GM19397 (cell line): ENCODE results near the gene EPHA4.
"Not testable (repeated sequence)": the region's sequence is repeated elsewhere in the genome, so short reads cannot be mapped to it uniquely, and the experiment has no call there.

Experiments used
- ATAC-seq: cut with Tn5 transposase; IDR thresholded peaks from one replicate; pipeline ENCODE4 v1.9.1; 2021; ENCODE audit warnings: mild to moderate bottlenecking, moderate library complexity; ENCODE audit not compliant: unreplicated experiment

EPHA4 gene

DNA sequence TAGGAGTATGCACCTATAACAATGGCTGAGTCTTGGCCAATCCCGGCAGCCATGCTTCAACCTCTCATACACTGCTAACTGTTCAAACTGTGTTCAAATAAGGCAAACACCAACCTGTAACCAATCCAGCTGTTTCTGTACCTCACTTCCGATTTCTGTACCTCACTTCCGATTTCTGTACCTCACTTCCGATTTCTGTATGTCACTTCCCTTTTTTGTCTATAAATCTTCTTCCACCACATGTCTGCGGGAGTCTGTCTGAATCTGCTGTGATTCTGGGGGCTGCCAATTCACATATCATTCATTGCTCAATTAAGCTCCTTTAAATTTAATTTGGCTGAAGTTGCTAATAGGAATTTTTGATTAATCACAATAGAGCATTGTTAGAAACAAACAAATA lies 60.8 kb downstream of the EPHA4 start:
- not testable (repeated sequence) for ATAC-seq

DNA sequence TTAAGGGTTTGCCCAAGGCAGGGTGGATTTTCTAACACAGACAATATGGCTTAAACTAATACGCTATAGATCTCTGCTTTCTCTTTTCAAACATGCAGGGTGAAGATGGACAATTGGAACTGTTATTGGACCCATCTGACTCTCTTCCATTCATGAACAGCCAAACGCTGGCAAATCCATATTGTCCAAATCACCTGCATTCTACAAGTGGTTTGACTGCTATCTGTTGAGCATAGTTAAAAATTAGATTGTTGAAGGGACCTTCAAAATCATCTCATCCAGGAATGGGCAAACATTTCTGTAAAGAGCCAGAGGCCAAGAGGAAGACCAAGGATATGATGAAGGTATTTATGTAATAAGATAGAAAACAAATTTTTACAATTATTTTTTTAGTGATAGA lies 65.6 kb downstream of the EPHA4 start:
- ATAC-seq, result no peak

DNA sequence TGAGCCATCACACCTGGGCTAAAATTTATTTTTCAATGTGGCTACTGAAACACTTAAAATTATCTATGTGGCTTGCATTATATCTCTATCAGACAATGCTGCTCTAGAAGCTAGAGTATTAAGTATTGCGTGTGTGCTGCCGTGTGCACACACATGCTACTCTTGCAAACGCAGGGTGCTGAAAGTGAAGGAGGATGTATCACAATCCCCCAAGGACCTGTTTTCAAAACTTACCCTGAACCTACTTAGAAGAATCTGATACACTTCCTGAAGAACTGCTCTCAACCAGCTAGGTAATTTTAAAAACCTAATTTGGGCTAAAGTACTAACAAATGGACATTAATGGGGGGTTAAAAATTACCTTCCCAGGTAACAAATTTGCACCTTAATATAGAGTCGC lies 66.5 kb downstream of the EPHA4 start:
- no peak for ATAC-seq

DNA sequence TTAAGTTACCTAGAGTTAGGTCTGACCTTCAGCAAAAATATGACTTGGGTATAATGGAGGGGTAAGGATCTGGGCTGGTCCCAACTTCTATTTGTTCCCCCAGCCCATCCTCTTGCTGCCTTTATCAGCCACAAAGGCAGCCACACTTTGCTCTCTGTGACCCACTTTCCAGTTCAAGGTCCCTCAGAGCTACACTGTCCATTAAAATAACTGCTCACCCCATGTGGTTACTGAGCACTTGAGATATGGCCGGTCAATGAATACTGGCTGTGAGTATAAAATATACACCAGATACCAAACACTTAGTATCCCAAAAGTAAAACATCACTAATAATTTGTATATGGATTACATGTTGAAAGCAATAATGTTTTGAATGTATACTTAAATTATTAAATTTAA lies 67.2 kb downstream of the EPHA4 start:
- ATAC-seq, result no peak

DNA sequence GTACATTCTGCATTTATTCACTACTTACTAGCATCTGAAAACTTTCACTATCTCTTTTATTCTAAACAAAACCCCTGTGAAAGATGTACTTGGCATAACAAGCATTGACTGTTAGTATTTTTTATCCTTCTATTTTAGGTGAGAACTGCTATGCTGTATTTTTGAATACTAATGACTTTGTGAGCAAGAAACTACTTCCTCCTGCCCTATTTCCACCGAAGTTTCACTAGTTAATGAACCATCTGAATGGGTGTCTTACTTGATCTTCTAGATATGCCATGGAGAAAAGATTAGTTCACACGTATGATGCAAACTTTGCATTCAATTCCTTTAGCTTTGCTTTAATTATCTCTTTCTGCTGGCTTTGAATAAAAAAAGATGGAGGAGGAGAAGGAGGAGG lies 68.1 kb downstream of the EPHA4 start:
- ATAC-seq, result no peak

DNA sequence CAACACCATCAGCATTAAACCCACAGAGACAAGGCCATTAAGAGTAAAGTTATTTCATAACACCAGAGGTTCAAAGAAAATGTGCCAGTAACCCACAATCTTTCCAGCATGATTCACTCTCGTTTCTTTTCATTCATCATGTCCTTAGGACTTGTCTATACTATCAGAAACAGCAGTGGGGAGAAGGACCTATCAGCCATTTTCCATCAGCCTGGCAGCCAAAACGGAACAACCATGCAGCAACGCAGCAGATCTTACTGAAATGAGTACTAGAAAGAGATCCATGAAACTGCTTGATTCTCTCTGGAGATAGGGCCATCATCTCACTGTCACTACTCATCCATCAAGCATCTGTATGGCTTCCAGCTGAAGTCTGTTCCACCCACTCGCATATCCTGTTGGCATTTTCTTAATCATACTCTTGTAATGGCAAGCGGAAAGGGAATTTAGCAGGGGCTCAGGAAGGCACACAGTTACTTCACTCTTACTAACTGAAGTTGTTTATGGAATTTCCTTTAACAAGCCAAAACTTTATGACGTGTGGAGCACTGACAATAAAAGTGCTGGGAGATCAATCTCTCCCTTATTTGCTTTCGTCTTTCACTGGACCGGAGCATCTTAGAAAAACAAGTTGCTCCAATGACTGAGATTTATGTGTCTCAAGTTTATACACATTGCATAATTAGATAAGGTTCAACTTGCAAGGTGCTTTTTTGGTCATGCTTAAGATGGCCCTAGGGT lies 69.7 kb downstream of the EPHA4 start:
- no peak for ATAC-seq

DNA sequence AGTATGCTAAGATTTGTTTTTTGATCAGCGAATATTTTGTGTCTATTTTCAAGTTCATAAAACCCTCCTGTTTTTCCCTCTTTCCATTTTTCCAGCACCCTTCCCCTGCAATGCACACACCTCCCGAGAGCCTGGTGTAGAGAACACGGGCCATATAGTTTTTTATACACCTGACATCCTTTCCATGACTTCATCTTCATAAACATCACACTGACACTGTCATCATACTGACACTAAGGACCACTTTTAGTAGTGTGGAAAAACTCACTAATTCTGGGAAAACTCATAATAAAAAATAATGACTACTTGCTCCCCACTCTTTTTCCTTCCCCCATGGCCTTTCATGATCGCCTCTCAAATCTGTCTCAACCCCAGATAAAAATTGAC lies 70.2 kb downstream of the EPHA4 start:
- no peak for ATAC-seq

DNA sequence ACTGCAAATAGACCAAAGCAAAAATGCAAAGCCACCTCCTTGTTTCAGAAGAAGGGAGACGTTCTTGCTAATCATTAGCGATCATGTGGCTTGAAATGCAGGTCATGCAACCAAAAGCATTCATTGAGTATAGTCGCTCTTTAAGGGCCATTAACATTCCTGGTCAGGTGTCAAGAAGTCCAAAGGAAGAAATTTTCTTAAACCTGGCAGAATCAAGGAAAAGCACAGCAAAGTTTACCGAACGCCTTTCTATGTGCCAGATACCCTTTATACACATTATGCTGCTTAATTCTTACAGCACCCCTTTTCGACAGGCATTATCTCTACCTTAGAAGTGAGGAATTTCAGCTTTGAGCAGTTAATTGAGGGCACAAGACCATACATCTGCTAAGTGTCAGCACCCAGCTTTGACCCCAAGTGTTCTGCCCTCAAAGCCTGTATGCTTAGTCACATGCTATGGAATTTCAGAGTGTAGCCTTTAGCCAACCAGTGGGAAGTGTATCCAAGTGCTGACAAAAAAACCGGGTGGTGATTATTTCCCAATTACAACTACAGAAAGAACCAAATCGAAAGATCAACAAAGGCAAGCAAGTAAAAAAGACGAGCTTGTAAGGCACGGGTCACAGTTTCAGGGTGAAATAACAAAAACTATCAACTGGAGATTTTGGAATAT lies 70.8 kb downstream of the EPHA4 start:
- no peak for ATAC-seq

DNA sequence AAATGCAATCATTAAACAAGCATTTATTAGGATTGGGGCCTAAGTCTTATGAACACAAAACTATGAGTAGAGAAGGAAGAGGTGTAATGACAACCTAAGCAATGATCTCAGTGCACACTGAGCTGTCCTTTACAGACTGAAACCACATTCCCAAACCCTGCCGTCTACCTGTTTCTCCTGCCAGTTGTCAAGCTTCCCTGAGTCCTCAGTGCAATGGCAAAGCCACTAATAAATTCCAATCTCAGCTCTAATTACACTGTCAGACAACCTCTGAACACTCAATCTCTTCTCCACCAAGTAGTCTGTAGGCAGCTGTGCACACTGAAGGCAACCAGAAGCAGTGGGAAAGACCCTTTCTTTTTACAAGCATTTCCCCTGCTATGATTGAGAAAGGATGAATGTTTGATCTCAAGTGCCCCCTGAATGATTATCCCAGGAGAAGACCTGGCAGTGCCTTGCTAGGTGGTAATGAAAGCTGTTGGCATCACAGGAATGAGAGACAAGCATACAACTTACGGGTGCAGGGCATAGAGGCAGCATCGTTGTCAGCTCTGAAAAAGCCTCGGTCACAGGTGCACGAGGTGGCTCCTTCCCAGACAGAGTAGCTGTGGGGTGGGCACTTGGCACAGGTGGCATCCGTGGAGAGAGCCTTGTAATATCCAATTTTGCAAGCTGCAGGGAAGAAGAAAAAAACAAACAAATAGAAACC lies 71.4 kb downstream of the EPHA4 start:
- no peak for ATAC-seq

DNA sequence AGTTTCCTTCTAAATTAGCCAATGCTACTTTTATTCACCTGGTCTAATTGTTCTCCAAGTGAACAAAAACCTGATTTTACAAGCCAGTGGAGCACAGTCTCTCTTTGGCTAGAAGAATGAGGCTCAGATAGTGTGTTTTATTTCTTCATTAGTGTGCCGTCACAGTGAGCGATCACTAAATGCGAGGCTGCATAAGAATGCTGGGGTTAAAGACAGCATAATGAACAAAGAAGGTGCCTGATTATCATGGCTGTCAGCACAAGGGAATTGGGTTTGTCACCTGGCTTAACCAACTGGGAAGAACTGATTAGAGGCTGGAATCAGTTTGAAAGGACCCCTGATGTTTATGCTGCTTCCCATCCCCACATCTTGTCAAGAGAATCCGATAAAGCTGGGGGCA lies 76.4 kb downstream of the EPHA4 start:
- ATAC-seq, result no peak

DNA sequence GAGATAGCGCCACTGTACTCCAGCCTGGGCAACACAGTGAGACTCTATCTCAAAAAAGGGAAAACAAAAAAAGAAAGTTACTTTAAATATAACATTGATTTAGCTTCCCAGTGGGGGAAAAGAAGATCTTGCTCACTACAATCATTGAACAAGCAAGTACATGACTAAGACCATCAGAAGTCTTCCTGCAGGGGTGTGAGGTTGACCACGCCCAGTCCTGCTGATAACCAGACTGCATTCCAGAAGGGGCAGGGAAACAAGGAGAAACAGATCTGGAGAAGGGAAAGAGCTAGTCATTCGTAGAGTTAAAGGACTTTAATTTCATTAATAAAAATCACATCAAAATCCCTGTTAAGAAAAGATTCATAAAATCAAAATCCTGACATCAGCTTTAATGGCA lies 77.5 kb downstream of the EPHA4 start:
- no peak for ATAC-seq

DNA sequence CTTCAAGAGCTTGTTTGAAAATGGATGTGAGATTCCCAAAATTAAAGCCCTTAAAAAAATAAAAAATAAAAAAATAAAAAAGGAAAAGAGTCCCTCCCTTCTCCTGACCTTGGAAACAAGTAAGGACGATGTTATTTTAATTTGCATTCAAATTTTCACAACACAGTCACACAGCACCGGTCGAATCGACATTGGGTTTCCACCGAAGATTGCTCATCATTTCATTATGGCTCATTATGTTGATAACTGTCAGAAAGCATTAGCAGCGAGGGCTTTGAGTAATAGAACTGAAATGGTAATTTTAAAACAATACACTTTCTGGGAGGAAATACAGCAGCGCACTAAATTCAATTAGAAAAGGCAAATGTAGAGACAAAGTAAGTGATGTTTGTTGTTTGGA lies 78.7 kb downstream of the EPHA4 start:
- no peak for ATAC-seq

DNA sequence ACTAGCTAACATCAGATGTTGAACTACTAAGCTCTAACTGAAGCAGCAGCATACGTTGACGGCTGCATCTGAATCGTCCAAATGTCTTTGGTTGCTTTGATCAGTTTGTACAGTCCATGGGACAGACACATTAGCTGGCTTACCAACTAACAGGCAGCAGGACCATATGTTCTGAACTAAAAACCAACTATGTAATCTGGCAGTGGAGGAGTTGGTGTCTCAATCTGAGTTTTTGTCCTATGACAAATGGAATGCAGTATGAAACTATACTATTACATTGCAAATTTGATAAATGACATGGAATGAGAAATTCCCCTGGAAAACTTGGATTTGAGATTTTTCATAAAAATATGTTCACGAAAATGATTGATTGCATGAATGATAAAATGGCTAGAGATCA lies 79.5 kb downstream of the EPHA4 start:
- no peak for ATAC-seq

DNA sequence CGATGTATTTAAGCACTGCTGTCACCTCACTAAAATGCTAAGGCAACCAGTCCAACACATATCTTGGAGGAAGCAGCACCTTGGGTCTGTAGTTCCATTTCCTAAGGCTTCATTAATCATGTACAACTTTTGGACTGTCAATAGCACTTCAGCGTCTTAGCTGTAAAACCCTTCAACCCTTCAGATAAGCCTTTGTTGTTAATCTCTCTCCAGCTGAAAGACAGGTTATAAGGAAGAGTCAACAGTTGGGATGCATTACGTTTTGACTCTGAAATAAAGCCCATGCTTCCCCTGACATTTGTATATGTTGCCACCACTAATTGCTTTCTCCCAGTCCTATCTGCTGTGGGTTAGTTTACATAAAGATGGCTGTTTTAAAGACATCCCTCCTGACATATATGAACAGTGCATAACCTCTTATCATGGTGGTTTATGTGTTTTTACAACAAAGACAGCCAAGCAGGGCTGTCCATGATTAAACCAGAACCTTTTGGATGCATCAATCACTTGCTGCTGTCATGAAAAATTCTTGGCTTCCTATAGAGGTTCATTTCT lies 81.5 kb downstream of the EPHA4 start:
- ATAC-seq, result no peak

DNA sequence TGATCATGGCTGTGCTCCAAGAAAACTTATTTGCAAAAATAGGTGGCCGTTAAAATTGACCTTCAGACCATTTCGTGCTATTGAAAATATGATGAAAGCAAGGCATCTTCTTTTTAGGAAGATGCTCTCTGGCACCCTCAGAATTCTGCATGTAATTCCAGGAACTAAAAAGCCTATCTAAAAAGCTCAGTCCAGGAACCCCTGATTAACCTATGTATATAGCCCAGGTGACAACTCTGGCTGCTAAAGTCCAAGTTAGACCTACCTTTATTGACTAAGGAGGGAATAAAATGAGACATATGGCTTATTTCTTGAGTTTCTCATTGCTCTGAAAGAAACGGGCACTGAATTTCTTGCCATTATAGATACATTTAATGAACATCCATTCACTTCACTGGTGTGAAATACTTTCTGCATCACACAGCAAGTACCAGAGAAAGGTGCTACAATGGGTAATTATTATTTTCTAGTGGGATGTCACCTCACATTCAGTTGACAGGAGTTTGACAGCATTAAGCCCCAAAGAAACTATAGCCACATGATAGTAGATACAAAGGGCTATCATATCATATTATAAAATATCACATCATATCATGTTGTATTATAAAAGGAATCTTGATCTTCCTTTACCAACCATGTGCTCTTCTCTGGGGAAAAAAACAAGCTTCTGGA lies 83.8 kb downstream of the EPHA4 start:
- ATAC-seq, result no peak

DNA sequence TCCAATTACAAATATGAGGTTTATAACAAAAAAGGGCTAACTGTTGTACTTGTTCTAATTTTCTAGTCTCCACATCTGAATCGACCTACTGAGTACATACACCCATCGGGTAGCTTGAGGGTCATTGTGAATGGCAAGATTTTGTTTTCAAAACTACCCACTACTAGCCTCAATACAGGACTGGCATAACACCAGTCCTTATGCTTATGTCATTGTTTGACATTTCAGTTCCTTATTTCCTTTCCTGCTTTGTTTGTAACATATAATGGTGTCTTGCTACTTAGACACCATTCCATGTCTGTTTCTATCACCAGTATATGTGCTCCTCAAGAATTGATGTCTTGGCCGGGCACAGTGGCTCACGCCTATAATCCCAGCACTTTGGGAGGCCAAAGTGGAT lies 86.0 kb downstream of the EPHA4 start:
- ATAC-seq, result no peak

DNA sequence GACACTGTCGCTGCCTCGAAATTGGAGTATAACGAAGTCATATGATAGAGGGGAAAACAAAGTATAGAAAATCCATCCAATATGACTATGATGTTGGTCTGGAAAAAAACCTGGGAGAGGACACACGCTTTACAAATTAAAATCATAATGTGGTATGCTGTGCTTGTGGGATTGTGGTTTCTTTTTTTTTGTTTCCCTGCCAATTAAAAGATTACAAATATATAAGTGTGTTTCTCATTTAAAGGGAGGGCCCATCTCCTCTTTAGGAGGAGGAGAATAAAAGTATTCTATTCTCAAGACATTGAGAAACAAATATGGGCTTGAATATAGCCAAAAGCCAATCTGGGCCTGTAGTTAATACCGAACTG lies 86.6 kb downstream of the EPHA4 start:
- no peak for ATAC-seq

DNA sequence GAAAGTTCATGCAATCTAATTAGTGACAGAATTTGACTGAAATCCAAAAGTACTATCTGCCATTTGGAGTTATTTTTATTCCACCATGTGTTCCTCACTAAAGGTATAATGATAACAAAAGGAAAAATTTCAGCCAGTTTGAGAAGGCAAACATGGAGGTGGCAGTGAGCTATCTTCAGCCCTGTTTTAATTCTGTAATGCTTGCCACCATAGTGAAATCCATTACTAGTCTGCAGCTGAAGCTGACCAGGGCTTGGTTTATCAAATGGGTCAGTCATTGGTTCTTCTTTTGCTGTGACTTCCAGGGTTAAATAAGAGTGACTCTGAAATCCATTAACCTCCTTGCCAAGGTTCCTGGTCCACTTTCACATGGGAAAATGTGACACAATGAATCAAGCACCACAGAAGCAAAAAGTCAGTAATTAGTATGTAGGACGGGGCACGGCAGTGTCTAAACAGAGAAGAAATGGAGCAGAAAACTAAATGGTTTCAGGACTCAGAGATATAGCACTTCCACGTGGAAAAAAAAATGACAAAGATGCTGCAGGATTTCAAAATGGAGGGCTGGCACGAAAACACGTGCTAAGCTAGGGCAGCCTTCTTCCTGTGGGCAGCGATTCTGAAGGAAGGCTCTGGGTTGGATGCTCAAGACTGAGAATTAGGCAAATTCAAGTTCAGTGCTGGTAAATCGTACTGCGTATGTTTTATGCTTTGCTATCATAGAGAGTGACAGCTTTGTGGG lies 87.2 kb downstream of the EPHA4 start:
- ATAC-seq, result no peak

DNA sequence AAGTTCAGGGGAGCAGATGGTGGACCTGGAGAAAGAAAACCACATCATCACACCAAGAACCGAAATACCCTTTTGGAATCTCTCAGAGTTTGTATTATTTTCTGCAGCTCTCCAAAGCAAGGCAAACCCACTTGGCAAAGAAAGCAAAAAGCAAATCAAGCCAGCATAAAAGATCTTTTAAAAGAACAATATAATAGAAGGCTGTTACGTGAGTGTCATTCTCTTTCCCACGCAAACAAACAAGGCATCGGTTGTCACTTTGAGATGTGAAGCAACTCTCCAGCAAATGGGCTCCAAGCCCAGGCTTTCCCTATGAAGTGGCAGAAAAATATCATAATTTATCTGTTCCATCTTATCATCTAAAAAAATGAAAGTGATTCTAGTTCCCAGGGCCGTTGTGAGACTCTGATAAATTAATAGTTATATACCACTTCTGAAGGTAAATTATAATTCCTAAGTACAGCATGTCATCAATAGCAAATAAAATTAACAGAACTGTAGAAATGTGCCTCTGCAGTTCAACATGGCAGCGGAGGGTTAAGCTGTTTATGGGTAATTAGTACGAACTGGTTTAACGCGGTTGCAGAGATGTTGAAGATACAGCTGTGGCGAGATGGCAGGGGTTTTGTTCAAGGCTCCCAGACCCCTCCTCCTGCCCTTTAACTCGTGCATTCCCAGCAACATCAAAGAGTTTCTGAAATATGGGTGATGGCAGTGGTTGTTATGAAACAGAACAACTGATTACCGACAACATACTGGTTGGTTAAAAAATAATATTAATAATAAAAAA lies 89.2 kb downstream of the EPHA4 start:
- ATAC-seq, result no peak

DNA sequence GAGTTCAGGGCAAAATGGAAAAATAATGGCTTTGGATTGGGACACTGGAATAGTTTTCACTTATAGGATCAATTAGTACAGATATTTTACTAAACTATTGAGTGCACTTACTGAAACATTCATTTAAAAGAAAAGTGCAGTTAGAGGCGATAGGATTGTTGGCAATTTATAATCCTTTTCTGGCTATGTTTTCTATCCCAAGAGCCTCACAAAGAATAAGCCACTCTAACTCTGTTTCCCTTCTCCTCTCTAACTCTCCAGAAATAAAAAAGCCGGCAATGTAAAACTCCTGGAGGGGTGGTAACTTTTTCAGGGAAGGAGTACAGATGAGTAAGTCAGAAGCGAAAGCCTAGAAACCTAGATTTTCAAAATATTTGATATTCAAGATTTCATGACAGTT lies 91.3 kb downstream of the EPHA4 start:
- ATAC-seq, result no peak
